Activated T-helper 1 cell treated with anti-CD3 and anti-CD28 coated beads, Interleukin-2, amount 50 U/mL, for 16 hours (primary cell): ENCODE measurements around the gene RABGGTA.

Experiments
- DNase-seq, 2 donors: peaks; one replicate each; pipeline ENCODE4 v3.0.0-alpha.2; 2020; ENCODE audit warnings: low read depth in 1 of 2, low spot score in 1 of 2

RABGGTA gene

DNA sequence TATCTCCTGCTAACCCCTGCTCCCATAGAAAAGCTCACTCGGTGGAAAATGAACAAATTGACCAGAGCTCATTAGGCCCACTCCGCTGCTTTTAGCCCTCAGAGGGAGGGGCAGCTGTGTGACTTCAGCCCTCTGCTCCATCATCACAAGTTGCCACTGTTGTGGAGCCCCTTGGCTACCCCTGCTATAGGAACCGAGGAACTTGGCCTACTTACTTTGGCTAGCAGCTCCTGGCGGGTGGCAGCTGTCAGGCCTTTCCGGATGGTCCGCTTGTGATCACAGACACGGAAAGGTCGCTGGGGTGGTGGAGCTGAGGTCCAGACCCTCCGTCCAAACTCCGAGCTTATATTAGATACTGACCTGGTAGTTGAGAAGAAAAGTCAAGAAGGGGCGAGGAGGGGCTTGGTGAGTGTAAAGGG, 35.8 kb upstream of the RABGGTA start:
- DNase-seq: no peak

DNA sequence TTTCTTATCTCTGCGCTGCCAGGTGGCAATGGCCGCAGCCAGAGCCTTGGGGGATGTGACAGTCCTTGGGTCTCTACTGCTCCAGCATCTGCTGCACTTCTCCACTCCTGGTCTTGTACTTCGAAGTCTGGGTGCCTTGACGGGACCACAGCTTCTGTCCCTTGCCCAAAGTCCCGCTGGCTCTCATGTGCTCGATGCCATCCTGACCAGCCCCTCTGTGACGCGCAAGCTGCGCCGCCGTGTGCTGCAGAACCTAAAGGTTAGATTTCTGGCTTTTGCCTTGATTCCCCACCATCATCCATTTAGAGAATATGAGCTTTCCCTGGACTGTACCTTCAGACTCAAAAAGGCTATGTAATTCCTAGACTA, 32.6 kb upstream of the RABGGTA start:
- DNase-seq: no peak

DNA sequence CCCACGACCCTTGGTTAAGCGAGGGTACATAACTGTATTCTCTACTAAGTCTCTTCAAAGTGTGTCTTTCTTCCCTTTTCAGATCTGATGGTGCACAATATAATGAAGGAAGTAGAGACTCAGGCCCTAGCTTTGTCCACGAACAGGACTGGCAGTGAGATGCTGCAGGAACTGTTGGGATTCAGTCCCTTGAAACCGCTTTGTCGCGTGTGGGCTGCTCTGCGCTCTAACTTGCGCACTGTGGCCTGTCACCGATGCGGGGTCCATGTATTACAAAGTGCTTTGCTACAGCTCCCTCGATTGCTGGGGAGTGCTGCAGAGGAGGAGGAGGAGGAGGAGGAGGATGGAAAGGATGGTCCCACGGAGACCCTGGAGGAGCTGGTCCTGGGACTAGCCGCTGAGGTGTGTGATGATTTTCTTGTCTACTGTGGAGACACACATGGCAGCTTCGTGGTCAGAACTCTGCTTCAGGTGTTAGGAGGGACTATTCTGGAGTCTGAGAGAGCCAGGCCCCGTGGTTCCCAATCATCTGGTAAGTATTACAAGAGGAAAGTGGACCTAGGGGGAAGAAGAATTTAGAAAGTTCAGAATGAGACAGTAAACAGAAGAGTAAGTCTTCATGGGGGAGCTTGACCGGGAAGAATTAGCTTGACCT, 29.1 kb upstream of the RABGGTA start:
- DNase-seq: no peak

DNA sequence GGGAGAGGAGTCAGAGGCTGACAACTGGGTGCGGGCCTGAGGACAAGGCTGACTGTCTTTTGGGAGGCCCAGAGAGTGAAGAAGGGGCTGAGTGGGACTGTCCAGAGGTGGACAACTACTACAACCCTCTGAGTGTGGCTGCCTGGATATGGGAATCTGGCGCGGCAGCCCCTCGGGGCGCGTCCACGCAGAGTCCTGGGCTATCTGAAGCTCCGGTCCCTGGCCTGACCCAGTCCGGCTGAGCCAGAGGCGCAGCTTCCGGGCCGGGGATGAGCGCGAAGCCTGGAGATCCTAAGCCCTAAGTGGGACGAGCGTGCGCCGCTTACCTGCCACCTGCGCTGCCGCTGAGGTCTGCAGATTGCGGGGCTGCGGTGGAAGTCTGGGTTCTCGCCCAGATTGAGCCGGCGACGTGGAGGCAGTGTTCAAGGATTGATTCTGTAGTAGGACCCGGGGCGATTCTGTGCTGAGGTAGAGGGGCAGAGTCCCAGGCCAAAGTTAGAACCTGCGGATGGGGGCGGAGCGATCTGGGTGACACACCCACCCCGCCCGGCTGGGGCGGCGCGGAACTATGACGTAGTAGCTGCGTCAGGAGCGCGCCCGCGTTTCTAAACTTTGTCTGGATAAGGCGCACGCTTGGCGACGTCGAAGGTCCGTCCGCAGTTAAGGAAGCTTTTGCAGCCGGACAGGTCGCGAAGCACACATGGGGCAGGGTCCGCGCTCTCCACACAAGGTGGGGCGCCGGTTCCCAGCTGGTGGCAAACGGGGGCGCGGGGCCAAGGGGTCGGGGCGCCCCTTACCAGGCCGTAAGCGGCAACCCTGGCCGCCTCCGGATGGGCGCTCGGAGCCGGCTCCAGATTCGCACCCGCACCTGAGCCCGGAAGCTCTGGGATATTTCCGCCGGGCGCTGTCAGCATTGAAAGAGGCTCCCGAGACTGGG, 28.1 kb upstream of the RABGGTA start, which contains the start of the genes DHRS1 and NOP9:
DHRS1 (minus strand) TSS at position 526 of the 937 bp plus-strand sequence. CDS start 674 bp downstream, outside the sequence.
NOP9 (plus strand) TSS at position 596 of the 937 bp plus-strand sequence; CDS start at position 701, 105 bp downstream.
- DNase-seq: peak; percentile 89 to 92

DNA sequence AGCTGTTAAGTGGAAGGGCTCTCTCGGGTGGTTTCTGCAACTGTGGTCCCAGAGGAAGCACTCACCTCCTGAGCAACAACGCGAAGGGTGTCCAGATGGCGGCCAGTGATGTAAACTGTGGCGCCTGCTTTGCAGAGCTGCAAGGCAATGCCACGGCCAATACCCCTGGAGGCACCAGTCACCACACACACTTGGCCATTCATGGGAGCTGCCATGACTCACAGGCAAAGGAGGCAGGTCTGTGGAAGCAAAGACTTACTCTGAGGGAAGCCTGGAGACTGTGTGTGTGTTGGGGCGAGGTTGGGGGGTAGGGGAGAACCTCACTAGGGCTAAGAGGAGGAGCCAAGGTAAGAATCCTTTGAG, 27.5 kb upstream of the RABGGTA start:
- no peak for DNase-seq

DNA sequence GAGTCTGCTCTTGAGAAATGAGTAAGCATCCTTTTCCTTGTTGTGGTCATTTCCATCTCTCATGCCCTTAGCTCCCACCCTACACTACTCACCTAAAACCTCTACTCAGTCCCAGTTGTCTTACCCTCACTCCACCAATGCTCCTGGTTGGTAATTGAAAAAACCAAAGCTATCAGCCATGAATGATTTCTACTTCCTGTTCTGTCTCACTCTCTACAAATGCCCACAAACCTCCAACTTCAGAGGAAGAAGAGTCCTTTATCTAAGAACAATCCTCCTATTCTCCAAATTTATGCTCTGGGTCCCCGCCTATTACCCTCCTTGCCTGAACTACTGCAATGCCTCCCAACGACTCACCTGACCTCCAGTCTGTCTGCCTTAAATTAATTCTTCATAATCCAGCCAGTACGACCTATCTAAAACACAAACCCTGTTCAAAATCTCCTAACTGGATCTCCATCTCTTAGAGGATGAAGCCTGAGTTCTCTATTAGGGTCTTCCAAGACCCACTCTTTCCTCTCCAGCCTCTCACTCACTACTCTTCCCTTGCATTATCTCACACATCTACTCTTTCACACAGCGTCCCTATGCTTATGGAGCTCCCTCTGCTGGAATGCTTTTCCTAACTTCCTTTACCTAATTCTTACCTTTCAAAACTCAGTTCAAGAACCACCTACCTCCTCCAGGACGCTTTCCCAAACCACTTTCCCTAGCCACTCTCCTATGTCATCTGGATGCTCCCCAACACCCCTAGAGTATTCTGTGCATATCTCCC, 26.0 kb upstream of the RABGGTA start:
- no peak for DNase-seq

DNA sequence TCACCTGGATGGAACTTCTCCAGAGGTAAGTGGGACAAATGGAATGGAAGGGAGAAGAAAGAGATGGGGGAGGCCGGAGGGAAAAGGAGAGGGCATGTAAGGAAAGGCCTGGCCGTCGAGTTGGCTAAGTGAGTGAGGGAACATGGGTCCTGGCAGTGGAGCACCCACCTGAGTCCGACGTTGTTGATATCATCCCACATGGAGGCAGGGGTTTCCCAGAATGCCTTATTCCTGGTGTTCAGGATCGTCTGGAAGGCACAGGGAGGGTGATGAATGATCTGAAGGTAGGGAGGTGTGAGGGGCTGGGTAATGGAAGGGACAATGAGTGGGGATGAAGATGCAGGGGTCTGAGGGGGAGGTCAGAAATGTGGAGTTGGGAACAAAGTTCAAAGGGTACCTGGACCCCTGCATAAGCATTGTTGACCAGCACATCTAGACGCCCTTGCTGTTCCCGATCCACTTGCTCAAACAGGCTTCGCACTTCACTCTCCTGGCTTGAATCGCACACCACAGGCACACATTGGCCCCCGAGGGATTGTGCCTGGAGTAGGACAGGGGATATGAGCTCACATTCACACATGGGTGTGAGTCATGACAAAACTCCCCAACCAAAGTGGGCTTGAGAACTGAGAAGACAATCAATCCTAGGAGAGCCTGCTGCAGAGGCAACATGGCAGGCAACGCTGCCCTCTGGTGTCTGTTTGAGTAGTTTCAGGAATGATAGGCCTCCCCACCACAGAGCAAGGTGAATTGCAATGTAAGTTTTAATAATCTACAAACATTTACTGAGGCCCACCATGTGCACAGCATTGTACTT, 25.2 kb upstream of the RABGGTA start:
- peak; percentile 35 to 59 for DNase-seq

DNA sequence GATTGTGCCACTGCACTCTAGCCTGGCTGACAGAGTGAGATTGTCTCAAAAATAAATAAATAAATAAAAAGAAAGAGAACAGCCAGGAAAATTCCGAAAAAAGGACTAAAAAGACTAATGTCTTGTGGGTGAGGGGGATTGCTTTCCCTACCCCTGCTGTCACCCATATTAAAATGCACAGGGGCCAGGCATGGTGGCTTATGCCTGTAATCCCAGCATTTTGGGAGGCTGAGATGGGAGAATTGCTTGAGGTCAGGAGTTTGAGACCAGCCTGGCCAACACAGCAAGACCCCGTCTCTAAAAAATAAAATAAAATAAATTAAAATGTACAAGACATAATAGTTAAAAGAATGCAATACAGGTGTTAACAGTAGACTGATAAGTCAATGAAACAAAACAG, 22.1 kb upstream of the RABGGTA start:
- no peak for DNase-seq

DNA sequence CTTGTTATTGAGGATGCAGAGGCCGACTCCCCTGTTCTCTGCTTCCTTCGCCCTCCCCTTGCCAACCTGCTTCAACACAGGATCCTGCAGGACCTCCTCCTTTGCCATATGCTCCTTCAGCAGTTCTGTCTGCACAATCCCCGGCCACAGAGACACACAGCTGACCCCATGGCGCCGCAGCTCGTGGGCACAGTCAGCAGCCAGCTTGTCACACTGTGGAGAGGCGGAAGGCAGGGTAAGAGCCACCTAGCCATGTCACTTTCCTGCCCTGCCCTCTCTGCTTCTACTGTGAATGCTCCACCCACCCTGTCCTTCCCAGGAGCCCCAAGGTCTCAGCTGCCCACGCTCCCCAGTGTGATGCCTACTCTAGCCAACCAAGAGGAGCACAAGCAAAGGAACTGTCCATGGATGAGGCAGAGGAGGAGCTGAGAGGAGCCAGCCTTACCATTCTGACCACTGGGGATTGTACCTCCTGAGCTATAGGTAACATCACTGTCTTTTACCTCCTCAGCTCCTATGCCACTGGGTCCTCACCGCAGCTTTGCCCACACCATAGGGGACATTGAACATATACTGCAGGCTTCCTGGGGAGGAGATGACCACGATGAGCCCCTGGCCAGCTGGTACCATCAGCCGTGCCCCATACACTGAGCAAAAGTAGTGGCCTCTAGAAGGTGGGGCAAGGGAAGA, 20.9 kb upstream of the RABGGTA start:
- DNase-seq: no peak

DNA sequence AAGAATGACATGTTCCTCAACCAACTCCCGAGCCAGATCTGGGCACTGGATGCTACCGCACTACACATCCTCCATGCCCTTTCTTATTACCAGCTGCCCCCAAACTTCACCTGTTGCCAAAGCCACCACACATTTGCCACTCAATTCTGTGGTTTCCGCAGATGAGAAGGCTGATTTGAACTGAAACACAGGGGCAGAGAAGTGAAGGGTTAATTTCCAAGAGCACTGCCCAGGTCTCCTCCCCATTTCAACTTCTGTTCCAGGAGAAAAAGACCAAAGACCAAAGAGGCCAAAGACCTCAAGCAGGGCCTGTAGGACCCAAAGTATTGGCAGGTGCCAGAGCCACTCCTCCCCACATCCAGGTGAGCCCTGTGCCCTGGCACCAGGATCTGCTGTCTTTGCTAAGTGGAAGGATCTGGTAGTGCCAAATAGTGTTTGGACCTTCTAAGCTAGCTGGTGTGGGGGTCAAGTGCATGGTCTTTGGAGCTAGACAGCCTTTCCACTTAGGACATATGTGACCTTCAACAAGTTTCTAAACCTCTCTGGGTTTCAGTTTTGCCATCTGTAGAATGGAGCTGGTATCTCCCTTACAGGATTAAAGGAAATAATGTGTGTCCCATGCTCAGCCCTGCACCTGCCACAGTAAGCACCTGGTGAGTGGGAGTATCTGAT, 20.2 kb upstream of the RABGGTA start:
- no peak for DNase-seq

DNA sequence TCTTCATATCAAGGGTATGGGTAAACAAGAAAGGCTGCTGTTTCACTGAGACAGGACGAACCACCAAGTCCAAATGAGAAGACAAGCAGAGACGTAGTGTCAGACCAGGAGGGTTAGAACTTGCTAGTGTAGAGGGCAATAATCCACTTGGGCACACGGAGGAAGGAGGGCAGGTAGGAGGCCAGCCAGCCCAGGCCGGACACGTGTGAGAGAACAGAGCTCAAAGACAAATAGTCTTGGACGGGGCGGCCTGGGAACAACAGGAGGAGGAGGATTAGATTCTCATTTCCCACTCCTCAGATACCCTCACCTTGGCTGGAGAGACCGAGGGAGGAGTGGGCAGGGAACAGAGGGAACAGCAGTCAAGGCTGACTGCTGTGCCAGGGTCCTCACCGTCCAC, 19.3 kb upstream of the RABGGTA start:
- no peak for DNase-seq

DNA sequence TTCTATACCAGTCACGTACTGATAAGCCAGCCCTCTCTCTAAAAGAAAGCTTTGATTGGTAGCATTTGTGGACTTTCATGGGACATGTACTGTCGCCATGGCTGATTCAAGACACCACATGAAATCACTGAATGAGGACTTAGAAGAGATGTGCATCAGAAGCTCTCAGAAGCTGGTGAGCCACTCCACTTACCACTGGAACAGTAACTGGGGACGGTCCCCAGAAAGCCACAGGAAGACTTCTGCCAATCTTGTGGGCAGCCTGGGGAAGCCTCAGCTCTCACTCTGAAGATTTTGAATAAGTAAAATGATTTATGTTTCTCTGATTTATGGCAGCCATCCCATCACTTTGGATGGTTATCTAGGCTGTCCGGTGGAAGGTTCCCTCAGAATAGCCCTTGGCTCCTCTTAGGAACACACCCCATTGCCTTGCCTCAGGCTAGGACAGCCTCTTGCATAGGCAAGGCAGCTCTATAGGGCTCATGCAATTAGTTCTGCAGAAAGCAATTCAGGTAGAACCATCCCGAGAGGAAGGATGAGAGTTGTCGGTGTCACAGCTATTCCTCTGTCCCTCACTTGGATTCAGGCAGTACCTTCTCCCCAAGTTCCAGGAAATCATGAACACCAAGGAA, 18.4 kb upstream of the RABGGTA start:
- DNase-seq: no peak

DNA sequence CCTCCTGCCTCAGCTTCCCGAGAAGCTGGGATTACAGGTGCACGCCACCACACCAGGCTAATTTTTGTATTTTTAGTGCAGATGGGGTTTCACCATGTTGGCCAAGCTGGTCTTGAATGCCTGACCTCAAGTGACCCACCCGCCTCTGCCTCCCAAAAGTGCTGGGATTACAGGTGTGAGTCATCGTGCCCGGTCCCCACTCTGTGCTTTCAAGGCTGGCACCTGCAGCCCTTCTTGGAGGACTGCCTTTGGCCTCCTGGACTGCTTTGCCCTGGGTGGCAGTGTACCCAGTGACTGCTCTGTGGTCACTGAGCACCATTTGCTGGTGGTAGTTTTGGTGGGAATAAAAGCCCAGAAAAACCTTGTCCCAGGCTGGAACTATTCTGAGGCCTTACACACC, 15.6 kb upstream of the RABGGTA start:
- no peak for DNase-seq

DNA sequence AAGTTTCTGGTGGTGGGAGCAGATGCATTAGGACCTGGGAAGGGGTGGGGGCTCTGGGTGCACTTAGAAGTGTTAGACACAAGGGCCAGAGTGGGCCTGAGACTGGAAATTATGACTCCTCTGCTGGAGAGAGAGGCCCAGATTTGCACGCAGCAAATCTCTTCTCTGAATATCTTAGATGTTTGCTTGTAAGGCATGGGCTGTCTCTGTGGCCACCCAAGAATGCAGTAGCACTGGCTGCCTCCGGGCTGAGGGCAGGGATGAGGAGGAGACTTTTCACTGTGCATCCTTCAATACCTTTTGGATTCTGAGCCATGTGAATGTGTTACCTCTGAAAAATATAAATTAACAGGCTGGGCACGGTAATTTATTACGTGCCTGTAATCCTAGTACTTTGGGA, 14.0 kb upstream of the RABGGTA start:
- DNase-seq: no peak

DNA sequence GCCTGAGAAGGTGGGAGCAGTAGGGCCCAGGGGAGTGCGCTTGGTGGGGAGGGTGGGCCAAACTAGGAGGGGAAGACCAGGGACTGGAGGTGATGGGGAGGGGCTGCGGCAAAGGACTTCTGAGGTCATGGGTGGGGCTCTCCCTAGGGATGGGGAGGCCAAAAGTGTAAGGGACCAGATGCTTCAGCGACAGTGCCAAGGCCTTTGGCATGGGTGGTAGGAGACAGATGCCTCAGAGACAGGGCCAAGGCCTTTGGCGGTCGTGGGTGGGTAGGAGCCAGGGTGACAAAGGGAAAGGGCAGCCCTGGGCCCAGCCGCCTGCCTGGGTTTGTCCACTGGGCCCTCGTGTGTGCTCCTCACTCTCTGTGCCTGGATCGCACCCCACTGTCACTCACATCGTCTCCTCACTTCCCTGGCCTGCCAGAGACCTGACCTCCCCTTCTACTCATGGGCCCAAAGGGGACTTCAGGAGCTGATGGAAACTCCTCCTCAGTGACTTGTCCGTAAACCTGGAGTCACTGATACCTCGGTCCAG, 13.2 kb upstream of the RABGGTA start:
- DNase-seq: no peak

DNA sequence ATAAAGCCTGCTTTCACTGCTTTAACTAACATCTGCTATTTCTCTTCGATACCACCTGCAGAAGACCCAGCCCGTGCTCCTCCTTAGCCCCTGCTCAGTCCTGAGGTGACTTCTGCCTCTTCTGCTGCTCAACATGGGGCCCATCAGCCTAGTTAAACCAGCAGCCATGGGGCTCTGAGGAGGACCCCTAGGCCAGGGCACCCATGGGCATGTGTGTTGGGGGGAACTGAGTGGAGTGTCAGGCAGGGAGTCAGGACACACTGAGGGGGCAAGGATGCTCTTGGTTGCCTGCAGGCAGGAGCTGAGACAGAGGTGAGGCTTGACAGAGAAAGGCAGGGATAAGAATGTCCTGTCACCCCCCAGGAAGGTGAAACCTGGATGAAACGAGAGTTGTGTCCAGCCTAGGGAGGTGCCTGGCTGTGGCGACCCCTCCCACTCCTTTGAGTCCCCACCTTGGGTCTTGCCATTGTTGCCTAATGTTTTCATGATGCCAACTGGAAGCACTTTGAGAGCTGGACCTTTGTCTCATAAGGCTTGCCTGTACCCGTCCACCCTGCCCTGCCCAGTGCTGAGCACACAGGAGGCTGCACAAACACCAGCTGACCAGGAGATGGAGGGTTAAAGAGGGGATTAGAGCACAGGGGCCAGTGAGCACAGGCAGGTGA, 12.5 kb upstream of the RABGGTA start:
- no peak for DNase-seq

DNA sequence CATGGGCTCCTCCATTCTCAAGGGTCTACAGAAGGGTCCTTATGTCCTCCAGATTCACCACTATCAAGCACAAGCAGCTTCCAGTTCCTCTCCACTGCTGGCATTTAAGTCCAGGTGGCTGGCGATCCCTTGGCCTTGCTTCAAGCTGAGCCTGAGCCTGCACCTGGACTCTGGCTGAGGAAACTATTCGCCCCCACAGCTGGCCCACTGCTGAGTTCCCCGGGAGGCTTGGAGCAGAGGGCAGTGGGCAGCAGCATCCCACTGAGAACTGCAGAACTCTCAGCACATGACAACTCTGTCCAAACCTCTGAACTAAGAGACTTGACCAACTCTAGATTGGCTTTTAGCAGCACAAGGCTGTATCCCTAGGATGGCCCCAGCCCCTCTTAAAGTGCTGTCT, 11.3 kb upstream of the RABGGTA start:
- no peak for DNase-seq

DNA sequence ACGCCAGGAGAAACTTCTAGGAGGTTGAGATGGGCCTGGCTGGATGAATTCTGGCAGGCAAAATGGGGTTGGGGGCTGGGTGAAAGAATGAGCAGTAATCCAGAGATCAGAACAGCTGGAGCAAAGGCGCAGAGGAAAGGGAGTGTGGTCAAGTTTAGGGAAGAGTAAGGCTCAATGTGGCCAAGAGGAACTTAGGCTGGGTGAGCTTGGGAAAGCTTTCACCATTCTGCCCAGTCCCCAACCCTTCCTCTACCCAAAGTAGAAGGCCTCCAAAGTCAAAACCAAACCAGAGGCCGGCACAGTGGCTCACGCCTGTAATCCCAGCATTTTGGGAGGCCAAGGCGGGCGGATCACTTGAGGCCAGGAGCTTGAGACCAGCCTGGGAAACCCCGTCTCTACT, 10.2 kb upstream of the RABGGTA start:
- DNase-seq: no peak
